CD4-positive, alpha-beta T cell treated with Interleukin-10 for 1 hour (primary cell): ENCODE measurements around the gene NCKAP5.

Experiments used
- DNase-seq: peaks from one replicate; pipeline ENCODE4 v3.0.0-alpha.2; 2020

NCKAP5 gene

GRCh38 chr2:133418671-133419070 is 149.6 kb downstream of the NCKAP5 start:
- DNase-seq, result no peak

DNA sequence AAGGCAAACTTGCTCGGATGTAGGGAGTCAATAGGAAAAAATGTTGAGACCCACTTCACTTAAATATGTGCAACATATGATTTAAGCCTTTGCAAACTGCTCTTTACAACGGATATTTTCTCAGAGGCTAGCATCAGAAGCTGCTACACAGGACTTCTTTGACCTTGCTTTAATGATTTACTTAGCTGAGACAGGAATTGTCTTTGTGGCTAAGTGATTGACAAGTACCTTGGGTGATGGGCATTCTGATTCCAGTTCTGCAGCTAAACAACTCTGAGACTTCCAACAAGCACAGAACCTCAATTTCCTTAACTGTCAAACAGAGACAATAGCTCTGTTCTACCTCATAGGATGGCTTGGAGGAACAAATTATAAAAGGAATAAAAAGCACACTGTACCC is 150.2 kb downstream of the NCKAP5 start:
- DNase-seq, result no peak

GRCh38 chr2:133417415-133417814 is 150.8 kb downstream of the NCKAP5 start:
- no peak for DNase-seq

DNA sequence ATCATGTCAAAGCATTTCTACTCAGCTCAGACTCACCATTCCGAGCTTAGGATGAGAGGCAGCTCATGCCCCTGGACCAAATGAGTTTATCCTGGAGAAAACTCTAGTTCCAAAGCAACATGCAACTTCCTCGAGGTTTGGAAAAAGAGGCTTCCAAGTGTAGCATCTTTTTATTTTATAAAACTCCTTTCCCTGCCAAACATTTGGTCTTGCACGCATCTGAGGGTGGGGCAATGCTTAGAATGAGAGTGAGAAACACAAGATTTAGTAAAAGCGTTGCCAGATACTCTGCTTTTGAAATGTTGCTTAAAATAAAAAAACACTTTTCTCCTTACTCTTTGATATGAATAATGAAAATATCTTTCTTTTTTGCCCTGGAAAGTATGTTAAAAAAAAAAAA is 151.5 kb downstream of the NCKAP5 start:
- DNase-seq, result no peak

GRCh38 chr2:133416146-133416545 is 152.1 kb downstream of the NCKAP5 start:
- no peak for DNase-seq

DNA sequence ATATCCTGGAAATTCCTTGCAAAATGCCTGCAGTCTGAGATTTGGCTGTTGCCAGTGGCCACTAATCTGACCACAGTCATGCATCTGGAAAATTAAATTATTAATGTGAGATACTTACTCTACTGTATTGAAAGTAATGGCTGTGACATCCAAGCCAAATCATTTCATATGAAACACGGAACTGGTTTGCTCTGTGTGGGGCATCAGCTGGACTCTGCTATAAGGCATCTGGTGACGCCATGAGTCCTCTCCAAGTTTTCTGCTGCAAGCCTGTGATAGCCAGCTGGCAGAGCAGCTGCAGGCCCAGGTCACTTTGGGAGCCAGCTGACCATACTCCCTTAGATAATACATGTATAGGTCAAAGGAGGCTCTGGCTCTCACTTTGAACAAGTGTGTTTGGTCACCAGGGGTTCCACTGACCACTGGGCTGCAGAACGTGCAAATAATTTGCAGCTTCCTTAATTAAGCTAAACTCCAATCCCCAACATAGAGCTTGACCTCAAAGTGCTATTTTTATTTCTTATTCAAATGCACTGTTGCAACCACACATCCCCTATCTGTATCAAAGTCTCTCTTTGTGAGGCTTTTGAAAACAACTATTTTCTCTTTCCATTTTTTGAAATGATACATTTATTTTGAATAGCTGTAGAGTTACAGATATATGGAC is 152.9 kb downstream of the NCKAP5 start:
- no peak for DNase-seq

DNA sequence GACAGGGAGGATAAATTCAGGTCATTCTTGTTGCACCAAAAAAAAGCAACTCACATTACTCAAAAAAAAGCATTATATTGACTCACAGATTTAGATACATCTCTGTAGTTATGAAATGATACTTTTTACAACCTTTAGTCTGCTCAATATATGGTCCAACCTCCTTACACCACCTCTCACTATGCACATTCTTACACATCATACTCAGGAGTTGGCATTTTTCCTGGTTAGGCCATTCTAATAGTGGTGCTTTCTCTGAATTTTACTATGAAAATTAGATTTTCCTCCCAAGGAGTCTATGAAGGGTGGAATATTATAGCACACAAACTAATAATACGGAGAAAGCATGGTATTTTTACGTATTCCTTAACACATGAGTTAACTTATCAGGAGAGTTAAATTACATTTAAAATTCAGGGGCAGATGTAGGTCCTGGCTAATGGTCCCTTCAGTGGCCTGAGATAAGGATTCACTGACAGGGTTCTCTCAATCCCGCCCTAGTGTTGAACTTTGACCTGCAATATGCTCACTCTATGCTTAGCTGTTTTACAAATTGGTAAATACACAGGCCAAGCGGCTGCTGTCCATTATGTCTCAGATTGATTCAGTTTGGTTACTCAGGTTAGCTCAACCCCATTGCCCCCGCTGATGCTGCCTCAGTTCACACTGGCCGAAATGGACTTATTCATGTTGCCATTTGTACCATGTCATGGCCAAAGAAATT is 153.6 kb downstream of the NCKAP5 start:
- DNase-seq, result no peak

DNA sequence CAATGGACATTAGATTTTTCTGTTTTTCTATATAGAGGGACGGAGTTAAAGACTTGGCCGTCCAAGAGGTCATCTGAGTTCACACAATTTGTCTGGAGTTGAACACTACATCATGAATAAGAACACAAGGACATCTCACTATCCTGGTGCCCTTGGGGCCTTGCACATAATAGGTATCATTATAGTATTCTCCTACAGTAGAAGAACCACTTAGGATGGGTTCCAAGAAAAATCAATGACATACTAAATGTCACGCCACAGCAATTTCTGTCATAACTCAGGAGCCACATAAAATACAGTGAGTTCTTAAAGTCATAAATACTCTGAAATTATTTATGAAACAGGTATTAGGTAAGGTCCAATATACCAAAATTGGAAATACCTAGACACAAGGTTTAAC is 154.4 kb downstream of the NCKAP5 start:
- DNase-seq, result no peak

GRCh38 chr2:133412694-133413093 is 155.6 kb downstream of the NCKAP5 start:
- no peak for DNase-seq

- no peak for DNase-seq
Measured at GRCh38 chr2:133411857-133412256, 156.4 kb downstream of the NCKAP5 start.

DNA sequence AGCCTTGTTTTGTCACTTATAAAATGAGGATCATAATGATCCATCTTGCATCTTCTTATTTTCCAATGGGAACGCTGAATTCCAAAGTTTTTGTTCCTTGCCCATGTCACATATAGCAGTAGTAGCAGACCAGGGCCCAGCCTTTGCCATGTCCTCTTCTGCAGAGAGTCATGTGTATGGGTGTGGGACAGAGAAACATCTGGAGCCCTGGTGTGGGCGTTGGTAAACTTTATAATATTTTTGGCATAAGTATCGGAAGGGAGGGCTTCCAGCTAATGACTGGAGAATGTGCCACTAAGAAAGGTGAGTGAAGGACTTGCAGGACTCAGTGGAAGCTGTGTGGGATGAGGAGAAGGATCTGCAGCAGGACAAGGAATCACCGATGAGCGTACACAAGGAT is 157.2 kb downstream of the NCKAP5 start:
- DNase-seq, result no peak

GRCh38 chr2:133409581-133410285 is 158.5 kb downstream of the NCKAP5 start:
- DNase-seq, result no peak

GRCh38 chr2:133408671-133409070 is 159.6 kb downstream of the NCKAP5 start:
- no peak for DNase-seq

GRCh38 chr2:133407341-133407740 is 160.9 kb downstream of the NCKAP5 start:
- DNase-seq, result no peak

GRCh38 chr2:133405252-133405651 is 163.0 kb downstream of the NCKAP5 start:
- DNase-seq, result no peak

- DNase-seq, result no peak
Measured at GRCh38 chr2:133400411-133400810, 167.9 kb downstream of the NCKAP5 start.

DNA sequence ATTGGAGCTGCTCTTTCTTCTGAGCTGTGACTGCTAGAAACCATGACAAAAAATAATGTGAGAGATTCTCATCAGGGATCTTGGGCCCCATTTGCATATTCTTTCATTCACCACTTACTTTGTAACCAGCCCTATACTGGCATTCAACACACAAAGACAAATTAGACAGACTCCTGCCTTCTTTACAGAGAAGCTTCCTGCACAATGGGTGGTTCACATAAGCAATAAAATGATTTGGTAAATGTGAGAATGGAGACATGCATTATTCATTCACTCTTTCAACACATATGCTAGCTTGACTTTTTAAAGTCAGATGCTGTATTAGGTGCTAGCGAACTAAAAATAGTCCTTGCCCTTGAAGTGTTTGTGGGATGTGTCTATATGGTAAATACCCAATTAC is 174.4 kb downstream of the NCKAP5 start:
- DNase-seq, result no peak

DNA sequence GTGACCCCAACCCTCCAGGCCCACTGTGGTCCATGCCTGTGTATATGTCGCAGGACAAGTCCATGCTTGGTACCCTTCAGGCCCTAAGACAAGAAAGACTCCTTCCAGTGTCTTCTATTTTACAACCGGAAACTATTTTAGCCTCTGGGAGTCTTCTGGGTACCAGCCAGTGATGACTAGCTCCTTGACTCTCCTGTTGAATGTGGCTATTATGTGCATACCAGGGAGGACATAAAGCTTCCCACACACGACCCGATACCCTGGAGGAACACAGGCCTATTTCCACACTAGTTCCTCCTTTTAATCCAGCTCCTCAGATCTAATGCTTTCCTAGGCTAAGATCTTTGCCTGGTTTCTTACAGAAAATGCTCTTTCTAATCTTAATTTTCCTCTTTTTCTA is 178.1 kb downstream of the NCKAP5 start:
- no peak for DNase-seq

GRCh38 chr2:133389569-133389968 is 178.7 kb downstream of the NCKAP5 start:
- no peak for DNase-seq

- DNase-seq, result no peak
Measured at GRCh38 chr2:133382566-133382965, 185.7 kb downstream of the NCKAP5 start.

- DNase-seq, result no peak
Measured at GRCh38 chr2:133380991-133381390, 187.3 kb downstream of the NCKAP5 start.

DNA sequence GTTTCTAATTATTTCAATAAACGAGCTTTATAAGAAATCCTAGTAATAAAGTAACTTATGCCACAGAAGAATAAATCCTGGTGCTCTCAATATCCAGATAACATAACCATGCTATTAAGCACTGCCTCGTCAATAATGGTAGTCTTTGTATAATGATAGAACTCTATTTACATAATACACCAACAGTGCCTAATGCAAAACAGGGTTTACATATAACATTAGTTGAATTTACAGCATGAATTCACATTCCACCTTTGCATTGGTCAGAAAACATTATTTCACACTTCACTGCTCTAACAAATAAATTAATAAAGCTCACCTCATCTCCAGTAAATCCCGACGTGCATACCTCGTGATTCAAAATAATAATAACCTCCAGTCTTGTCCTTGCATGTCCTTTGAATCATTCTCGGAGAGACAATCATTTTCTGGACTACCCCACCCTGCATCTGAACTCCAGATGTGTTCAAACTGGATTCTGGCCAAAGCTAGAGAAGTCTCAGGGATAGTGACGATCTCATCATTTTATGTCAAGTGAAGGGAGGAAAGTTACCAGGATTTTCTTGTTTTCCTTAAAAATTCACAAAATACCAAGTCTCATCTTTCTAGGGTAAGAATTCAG is 189.2 kb downstream of the NCKAP5 start:
- DNase-seq, result no peak

DNA sequence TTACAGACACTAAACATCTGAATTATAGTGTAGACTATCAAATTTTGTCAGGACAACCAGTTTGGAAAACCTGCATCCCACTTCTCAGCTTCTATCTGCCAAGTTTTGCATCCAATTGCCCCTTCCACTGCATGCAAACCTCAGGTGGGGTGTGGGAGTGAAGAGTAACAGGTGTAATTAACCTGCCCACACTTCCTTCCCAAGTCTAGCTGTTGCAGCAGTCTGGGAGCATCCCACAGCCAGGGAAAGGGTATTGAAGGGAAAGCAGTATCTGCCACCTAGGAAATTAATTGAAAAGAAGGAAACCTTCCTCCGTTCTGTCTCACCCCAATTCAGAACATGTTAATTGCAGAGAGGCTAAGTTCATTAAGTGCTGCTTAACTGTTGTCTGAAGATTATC is 189.9 kb downstream of the NCKAP5 start:
- no peak for DNase-seq

- no peak for DNase-seq
Measured at GRCh38 chr2:133377599-133377998, 190.7 kb downstream of the NCKAP5 start.
